Measurements from ENCODE around the gene CDKN1B. TPM values are rescaled to one million over a fixed set of nuclear protein-coding genes. Genes with fewer than 3 reads are reported as not detected.

The CDKN1B gene
- 10 to 100 TPM; 52.1 to 54.0 TPM for total RNA-seq

GRCh38 chr12:12716793-12717585, at the start of gene CDKN1B:
Gene CDKN1B, plus strand, starts transcription at chr12:12717368. Its CDS starts 472 bp downstream, at chr12:12717840.
- intact Hi-C loops (cut with DNase I): no loop called here
- H3K4me3 ChIP-seq: peak within 1 kb of the TSS; percentile 67
- no peak for TF ChIP-seq CTCF (IDR thresholded peaks at IDR 0.05)
- no peaks in the 10 kb centered on the region for H3K27me3 ChIP-seq
- H3K9me3 ChIP-seq: no peaks in the 10 kb centered on the region
- H3K36me3 ChIP-seq: no peaks in the 10 kb centered on the region
- peaks cover 4% of the 10 kb centered on the region for H3K4me1 ChIP-seq
- DNase-seq: peak; percentile 94
- peak within 1 kb of the TSS; percentile 99 for H3K27ac ChIP-seq
- H3K9ac ChIP-seq (ENCODE audit: low read depth in 2 of 2, low read length in 2 of 2): peak within 1 kb of the TSS; percentile 98 to 100

- H3K9ac ChIP-seq (ENCODE audit: low read depth in 2 of 2, low read length in 2 of 2): no peak overlapping the region
- no peaks in the 10 kb centered on the region for H3K9me3 ChIP-seq
- no peak for DNase-seq
- no peaks in the 10 kb centered on the region for H3K36me3 ChIP-seq
- no peaks in the 10 kb centered on the region for H3K27me3 ChIP-seq
- intact Hi-C loops (cut with DNase I): no loop called here
- no peak overlapping the region for H3K4me3 ChIP-seq
- no peak for TF ChIP-seq CTCF (IDR thresholded peaks at IDR 0.05)
- no peak overlapping the region for H3K27ac ChIP-seq
- no peaks in the 10 kb centered on the region for H3K4me1 ChIP-seq
Observed at GRCh38 chr12:12668005-12668404, 49.2 kb upstream of the CDKN1B start.

- intact Hi-C loops (cut with DNase I): no loop called here
Observed at GRCh38 chr12:12669020-12669419, 48.1 kb upstream of the CDKN1B start.

GRCh38 chr12:12671850-12672660, 45.1 kb upstream of the CDKN1B start:
- no peak for TF ChIP-seq CTCF (IDR thresholded peaks at IDR 0.05)
- Histone ChIP-seq H3K36me3 (no peaks in the 10 kb centered on the region), H3K27ac (no peak overlapping the region), H3K27me3 (no peaks in the 10 kb centered on the region), H3K9me3 (no peaks in the 10 kb centered on the region), H3K4me3 (no peak overlapping the region), H3K4me1 (no peaks in the 10 kb centered on the region), H3K9ac (ENCODE audit: low read depth in 2 of 2, low read length in 2 of 2) (no peak overlapping the region)
- intact Hi-C loops (cut with DNase I): no loop called here
- no peak for DNase-seq

More at GRCh38 chr12:12669020-12669419, 48.1 kb upstream of the CDKN1B start:
- no peaks in the 10 kb centered on the region for H3K36me3 ChIP-seq
- no peak for TF ChIP-seq CTCF (IDR thresholded peaks at IDR 0.05)
- no peak for DNase-seq
- H3K4me1 ChIP-seq: no peaks in the 10 kb centered on the region
- no peaks in the 10 kb centered on the region for H3K9me3 ChIP-seq
- H3K27ac ChIP-seq: no peak overlapping the region
- H3K27me3 ChIP-seq: no peaks in the 10 kb centered on the region
- H3K9ac ChIP-seq (ENCODE audit: low read depth in 2 of 2, low read length in 2 of 2): no peak overlapping the region
- no peak overlapping the region for H3K4me3 ChIP-seq

GRCh38 chr12:12673296-12673695, 43.9 kb upstream of the CDKN1B start:
- H3K36me3 ChIP-seq: no peaks in the 10 kb centered on the region
- intact Hi-C loops (cut with DNase I): no loop called here
- H3K27me3 ChIP-seq: no peaks in the 10 kb centered on the region
- no peak overlapping the region for H3K27ac ChIP-seq
- no peaks in the 10 kb centered on the region for H3K9me3 ChIP-seq
- DNase-seq: no peak
- no peak overlapping the region for H3K9ac ChIP-seq (ENCODE audit: low read depth in 2 of 2, low read length in 2 of 2)
- H3K4me3 ChIP-seq: no peak overlapping the region
- no peak for TF ChIP-seq CTCF (IDR thresholded peaks at IDR 0.05)
- H3K4me1 ChIP-seq: no peaks in the 10 kb centered on the region

Data from colonic mucosa (tissue), 4 donors.